MV-4-11 (cell line): Measurements from ENCODE around the gene ADAMTS20.
"Not testable (repeated sequence)": the region's sequence is repeated elsewhere in the genome, so short reads cannot be mapped to it uniquely, and the experiment has no call there.

ENCODE experiments used
- DNase-seq: peaks from one replicate; lab custom pipeline; 2025; lab: John Stamatoyannopoulos, UW

Gene ADAMTS20

DNA sequence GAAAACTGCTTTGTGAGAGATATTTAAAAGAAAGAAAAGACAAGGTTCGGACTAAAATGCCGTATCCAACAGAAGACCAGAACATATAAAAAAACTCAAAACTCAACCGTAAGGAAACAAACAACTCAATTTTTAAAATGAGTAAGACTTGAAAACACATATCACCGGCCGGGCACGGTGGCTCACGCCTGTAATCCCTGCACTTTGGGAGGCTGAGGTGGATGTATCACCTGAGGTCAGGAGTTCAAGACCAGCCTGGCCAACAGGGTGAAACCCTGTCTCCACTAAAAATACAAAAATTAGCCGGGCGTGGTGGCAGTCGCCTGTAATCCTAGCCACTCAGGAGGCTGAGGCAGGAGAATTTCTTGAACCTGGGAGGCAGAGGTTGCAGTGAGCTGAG, 192.0 kb downstream of the ADAMTS20 start:
- not testable (repeated sequence) for DNase-seq

- DNase-seq, result peak; percentile 13
Measured at GRCh38 chr12:43357141-43357540, 194.9 kb downstream of the ADAMTS20 start.

DNA sequence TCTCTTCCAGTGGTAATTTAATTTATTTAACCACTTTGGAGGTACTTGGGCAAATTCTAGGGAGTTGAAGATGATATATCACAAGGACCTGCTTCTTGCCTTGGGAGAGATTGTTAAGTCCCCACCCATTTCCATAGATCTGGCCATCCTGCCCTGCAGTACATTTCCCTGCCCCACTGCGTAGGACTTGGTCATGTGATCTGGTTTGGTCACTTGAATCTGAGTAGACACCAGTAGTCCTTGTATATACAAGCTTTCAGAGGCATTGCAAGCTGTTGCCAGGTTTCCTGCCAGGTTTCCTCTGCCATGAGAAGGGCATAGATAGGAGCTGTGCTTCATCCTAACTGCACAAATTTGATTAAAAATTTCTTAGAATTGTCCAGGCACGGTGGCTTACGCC, 200.0 kb downstream of the ADAMTS20 start:
- no peak for DNase-seq

DNA sequence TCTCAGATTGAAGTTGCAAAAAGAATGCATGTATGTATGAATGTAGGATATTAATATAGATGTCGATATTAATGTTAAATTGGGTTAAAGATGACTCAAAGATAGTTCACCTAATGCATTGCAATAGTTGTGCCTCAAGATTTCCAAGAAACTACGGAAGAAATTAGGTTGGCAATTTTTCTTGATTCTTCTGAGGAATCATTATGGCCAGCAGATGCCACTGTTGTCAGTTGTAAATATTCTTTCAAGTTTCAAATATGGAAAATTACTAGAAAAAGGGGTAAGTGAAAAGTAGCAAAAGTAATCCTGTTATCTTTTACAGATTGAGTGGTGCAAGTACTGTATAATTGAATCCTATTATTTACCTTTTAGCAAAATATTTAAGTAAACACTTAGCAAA, 202.1 kb downstream of the ADAMTS20 start:
- DNase-seq, result no peak

DNA sequence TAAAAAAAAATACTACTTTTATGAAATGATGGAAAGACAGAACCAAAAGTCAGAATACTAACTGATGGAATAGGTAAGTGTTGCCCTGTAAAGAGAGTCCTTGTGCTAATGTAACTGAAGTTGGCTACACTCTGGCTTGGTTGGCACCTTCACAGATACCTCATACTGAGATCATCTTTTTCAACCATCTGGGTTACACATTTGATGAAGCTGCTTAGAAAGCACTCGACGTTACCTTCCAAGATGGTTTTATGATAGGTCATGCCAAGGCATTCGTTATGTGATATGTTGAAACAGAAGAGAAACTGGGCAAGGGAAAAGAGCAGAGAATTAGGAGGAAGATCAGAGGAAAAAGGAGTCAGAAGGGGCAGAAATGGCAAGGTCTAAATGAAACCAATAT, 203.8 kb downstream of the ADAMTS20 start:
- DNase-seq, result no peak

GRCh38 chr12:43347026-43347425, 205.0 kb downstream of the ADAMTS20 start:
- no peak for DNase-seq

DNA sequence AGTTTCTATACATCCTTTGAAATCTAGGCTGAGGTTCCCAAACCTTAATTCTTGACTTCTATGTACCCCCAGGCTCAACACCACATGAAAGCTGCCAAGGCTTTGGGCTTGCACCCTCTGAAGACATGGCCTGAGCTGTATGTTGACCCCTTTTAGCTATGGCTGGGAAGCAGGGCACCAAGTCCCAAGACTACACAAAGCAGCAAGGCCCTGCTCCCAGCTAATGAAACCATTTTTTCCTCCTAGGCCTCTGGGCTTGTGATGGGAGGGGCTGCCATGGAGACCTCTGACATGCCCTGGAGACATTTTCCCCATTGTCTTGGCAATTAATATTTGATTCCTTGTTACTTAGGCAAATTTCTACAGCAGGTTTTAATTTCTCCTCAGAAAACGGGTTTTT, 207.0 kb downstream of the ADAMTS20 start:
- no peak for DNase-seq

- peak; percentile 58 for DNase-seq
Measured at GRCh38 chr12:43341785-43342313, 210.2 kb downstream of the ADAMTS20 start.

DNA sequence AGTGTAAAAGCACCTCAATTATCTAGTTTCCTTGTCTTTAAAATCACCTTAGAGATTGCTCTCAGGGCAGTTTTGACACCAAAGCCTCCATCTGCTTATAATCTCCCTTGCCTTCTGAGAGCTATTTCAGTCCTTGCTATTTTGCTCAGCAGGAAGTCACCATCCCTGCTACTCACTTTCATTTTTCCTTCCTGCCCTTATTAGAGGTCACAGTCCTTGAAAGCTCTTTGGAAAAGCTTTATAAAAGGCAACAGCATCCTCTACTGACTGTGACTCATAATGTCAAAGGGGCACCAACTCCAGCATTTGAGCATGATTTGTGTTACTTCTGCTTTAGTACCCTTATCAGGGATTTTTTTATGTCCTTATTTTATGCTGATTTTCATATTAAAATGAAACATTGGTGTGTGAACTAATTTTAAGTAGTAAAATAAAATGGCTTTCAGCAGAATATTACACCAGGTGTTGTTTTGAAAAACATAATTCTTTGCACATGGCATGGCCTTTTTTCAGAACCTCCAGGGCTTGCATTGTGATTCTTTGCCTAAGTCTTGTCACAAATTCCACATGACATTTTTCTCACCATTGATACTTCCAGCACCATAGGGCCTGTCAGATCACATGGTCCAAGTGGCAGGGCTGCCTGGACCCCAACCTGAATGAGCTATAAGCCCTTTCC, 213.0 kb downstream of the ADAMTS20 start:
- peak; percentile 96 for DNase-seq

DNA sequence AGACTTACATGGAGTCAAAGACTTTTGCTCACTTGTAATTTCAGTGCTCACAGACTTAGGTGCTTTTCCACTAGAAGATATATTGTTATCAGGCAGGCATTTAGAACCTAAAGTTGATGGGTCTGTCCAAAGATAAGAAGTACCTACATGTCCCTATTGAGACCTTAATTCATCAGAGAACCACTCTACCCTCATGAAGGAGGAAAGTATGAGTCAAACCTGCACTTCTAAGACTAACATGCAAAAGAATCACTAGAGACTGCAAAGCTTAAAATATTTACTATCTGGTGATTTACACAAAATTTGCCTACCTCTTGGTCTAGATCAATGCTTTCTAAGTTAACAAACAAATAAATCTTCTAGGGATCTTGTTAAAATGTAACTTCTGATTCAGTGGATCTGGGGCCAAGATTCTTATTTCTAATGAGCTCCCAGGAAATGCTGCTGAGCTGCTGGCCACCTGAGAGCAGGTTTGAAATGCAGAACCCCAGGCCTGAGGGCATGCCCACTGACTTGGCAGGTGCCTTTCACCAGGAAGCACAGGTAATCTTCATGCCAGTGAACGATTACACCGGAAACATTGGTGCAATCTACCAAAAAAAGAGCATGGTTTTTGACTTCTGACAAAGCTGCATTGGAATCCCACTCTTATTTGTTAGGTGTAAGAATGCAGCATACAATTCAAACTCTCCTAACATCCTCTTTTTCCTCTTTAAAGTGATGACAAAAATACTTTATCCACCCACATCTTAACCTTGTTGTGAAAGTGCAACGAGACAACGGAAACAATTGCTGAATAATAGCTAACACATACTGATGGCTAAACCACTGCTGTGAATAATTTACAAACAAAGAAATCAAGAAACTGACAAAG, 214.2 kb downstream of the ADAMTS20 start:
- DNase-seq, result peak; percentile 42

- peak; percentile 55 for DNase-seq
Measured at GRCh38 chr12:43336962-43337555, 214.9 kb downstream of the ADAMTS20 start.

- DNase-seq, result no peak
Measured at GRCh38 chr12:43333644-43334043, 218.4 kb downstream of the ADAMTS20 start.

DNA sequence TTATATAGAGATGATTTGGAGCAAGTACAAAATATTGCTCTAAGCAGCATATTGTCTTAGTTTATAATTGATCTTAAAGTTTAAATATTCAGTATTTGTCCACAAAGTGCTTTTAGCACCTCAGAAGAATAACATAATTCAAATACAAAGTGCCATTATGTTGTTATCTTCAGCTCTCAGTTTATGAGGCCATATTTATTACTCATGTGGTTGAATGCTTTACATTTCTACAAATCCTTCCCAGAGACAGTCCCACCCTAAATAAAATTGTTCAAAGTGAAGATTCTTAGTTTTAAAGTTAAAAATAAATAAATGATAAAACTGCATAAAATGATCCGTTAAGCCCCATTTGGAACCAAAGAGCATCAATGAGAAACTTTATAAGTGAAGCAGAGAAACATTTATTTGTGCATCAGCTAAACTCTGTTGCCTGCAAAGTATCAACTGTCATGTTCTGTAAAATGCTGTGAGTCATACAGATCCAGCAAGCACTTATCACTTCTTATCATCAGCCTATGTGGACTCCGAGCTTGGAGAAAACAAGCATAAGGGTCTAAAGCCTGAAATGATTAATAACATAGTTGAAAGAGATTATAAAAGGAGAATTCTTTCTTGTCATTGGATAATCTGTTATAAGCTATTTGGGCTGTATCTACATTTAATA, 218.9 kb downstream of the ADAMTS20 start:
- DNase-seq, result no peak

GRCh38 chr12:43331935-43332334, 220.1 kb downstream of the ADAMTS20 start:
- DNase-seq, result peak; percentile 85

GRCh38 chr12:43329375-43329774, 222.6 kb downstream of the ADAMTS20 start:
- no peak for DNase-seq

DNA sequence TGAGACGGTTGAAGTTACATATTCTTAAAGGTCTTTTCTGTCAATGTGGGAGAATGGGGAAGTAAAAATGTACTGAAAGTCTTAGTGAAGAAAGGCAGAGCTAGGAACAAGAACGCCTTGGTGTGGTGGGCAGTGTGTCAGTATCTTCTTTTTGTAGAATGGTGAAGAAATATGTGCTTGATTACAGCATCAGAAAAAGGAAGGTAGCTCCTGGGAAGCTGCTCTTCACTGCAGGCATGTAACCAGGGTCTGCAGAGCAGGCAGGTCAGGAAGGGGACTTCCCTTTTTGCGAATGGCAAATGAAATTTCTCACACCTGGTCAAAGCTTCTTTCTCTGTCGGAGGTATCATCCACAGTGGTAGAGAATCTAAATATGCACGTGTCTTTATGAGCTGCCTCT, 226.2 kb downstream of the ADAMTS20 start:
- peak; percentile 99 for DNase-seq

DNA sequence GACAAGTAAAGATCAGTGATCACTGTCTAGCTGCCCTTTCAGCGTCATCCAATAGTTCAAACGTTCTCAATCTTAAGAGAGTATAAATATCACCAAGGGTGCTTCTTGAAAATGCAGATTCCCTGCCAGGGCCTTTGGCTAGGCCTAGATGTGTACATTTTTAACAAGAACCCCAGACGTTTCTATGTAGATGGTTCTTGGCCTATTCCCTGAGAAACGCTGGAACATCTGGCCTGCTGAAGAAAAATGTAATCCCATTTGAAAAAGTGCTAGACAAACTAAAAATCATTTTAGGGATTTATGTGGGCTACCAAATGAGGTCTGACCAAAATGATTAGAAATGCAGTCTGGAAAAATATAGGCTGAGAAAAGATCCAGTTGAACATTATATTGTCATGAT, 231.7 kb downstream of the ADAMTS20 start:
- no peak for DNase-seq

GRCh38 chr12:43318021-43318420, 234.0 kb downstream of the ADAMTS20 start:
- DNase-seq, result peak; percentile 70

- no peak for DNase-seq
Measured at GRCh38 chr12:43317156-43317555, 234.8 kb downstream of the ADAMTS20 start.

DNA sequence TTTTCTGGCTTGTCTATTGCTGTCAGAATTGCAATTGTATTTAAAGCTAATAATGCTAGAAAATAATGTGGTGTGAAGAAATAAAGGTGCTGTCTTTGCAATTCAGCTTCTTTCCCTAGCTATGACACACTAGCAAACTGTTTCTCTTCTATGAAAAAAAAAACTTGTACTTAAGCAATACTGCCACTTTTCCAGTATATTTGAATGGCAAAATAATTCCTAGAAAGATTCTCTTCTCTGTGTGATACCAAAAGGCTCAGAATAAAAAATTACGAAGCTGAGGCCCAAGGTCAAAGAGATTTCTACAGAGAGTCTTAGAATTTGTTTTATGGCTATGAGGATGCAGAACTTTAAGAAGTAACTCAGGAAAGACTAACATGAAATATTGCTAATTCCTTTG, 235.5 kb downstream of the ADAMTS20 start:
- DNase-seq, result no peak

- DNase-seq, result no peak
Measured at GRCh38 chr12:43315961-43316360, 236.0 kb downstream of the ADAMTS20 start.

DNA sequence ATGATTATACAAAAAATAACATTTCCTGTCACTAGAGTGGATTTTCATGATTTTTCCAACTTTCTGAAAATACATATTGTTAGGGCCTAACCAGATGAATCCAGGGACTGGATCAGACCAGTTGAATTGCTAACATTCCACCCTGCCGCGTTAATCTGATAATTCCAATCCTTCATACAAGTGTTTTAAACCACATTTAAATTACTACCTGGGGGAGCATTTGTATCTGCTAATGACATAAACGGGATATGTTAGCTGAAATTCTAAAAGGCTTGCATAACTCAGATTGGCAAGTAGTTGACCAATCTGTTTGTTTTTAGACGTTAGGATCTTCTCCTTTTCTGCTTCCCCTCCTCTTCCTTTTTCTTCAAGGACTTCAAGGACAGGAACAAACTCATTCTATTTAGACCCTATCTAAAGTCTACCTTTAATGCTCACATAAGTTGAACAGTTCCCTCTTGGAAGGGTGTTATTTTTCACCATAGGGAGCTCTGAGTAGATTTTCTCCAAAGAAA, 239.0 kb downstream of the ADAMTS20 start:
- DNase-seq, result peak; percentile 80
